Stimulated activated CD8-positive, alpha-beta memory T cell treated with anti-CD3 and anti-CD28 coated beads, Interleukin-2, amount 100 ng/mL, for 48 hours (primary cell): ENCODE results near the gene IGSF21.

ENCODE experiments used
- DNase-seq, 2 donors: peaks; one replicate each; pipeline ENCODE4 v3.0.0-alpha.2; 2020; ENCODE audit warnings: low read depth in 2 of 2

The IGSF21 gene

GRCh38 chr1:18422076-18422777 lies 314.6 kb downstream of the IGSF21 start:
- no peak for DNase-seq

GRCh38 chr1:18422954-18423353 lies 315.4 kb downstream of the IGSF21 start:
- no peak for DNase-seq

- DNase-seq, result no peak
These were observed 319.0 kb downstream of the IGSF21 start for GRCh38 chr1:18426580-18426979.
